ENCODE measurements around the gene THAP8. TPM values are rescaled to one million over a fixed set of nuclear protein-coding genes. Genes with fewer than 3 reads are reported as not detected.

Gene THAP8
- total and polyA plus RNA-seq, 2 of the 4 experiments (the other 2 are of a cell fraction): 1.8 to 5.9 TPM

DNA sequence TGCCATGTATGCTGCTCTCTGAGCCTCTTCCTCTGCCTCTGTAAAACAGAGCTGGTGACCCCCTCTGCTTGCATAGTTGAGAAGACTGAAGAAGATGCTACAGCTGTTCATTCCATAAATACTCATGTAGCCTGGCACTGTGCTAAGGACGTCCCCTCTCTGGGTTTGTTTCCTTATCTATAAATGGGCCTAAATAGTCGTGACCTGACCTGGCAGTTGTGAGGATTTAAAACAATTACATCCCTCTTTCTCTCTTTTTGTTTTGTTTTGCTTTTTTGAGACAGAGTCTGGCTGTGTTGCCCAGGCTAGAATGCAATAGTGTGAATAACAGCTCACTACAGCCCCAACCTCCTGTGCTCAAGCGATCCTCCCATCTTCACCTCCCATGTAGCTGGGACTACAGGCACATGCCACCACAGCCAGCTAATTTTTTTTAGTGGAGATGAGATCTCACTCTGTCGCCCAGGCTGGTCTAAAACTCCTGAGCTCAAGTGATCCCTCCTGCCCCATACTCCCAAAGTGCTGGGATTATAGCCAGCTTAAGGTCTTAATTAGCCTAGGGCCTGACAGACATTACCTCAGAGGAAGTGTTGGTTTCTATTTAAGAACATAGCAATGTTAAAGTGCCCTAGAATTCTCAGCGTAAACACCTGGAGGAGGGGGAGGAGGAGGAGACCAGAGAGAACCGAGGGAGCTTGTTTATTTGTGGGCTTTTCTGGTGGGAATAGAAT lies 5.3 kb upstream of the THAP8 start:
- Histone ChIP-seq H4K20me1 (ENCODE audit: insufficient read depth, low read length) (no peaks in the 10 kb centered on the region; the same call in 1 of the 2 replicates), H2BK15ac (ENCODE audit: low read depth, low read length) (no peak overlapping the region), H3K27me3 (ENCODE audit: control insufficient read depth, insufficient read depth, low read length) (no peaks in the 10 kb centered on the region), H2BK20ac (ENCODE audit: low read depth, low read length) (no peak overlapping the region), H4K91ac (ENCODE audit: insufficient read depth, low read depth, low read length) (no peak overlapping the region), H3K36me3 (ENCODE audit: control insufficient read depth, insufficient read depth, low read length) (no peaks in the 10 kb centered on the region), H4K8ac (ENCODE audit: low read depth in 2 of 2, low read length in 2 of 2) (no peak overlapping the region), H3K79me1 (ENCODE audit: low read depth in 1 of 2, low read length in 2 of 2) (peaks cover 24 to 58% of the 10 kb centered on the region in 2 experiments), H2AK5ac (ENCODE audit: low read depth, low read length) (no peak overlapping the region; the same call in 1 of the 2 replicates), H3K9ac (ENCODE audit: low read depth, low read length) (no peak overlapping the region), H3K4ac (ENCODE audit: low read depth, low read length) (no peak overlapping the region), H3K4me3 (ENCODE audit: insufficient read depth, low read depth, low read length) (no peak overlapping the region), H3K27ac (ENCODE audit: insufficient read depth, low read length) (no peak overlapping the region), H3K9me1 (ENCODE audit: insufficient read depth, low read length) (no peaks in the 10 kb centered on the region), H3K23ac (ENCODE audit: low read depth, low read length) (no peak overlapping the region), H3K4me2 (ENCODE audit: low read depth, low read length) (no peak overlapping the region), H4K5ac (ENCODE audit: low read depth, low read length) (no peak overlapping the region), H3K18ac (ENCODE audit: low read depth, low read length) (no peak overlapping the region), H2AFZ (replicated peaks; ENCODE audit: low read length, poor library complexity) (no peak overlapping the region), H3K9me3 (ENCODE audit: control insufficient read depth, insufficient read depth, low read length) (no peaks in the 10 kb centered on the region), H3K14ac (replicated peaks; ENCODE audit: low read depth, low read length) (no peak overlapping the region), H2AK9ac (replicated peaks; ENCODE audit: low read depth, low read length, poor library complexity) (no peak overlapping the region), H2BK5ac (ENCODE audit: low read depth, low read length, poor library complexity, severe bottlenecking) (no peak overlapping the region), H3K56ac (ENCODE audit: extremely low read depth, insufficient read depth, low read length) (no peak overlapping the region), H2BK120ac (ENCODE audit: low read depth, low read length) (no peak overlapping the region), H3K4me1 (ENCODE audit: control insufficient read depth, insufficient read depth, low read length) (no peaks in the 10 kb centered on the region)
- no CpG with 5 or more reads among the region's 6 CpGs for WGBS, 2 experiments (ENCODE audit: extremely low coverage in 2 of 2, insufficient read length in 1 of 2)
- in situ Hi-C loops (cut with MboI; ENCODE audit: low sequenced_read_pairs): no loop called here
- DNase-seq (no peak), ATAC-seq (ENCODE audit: low read depth) (no peak)
- no TSS peak for BruUV-seq (replicated peaks)
- intact Hi-C loops (cut with micrococcal nuclease): no loop called here
- POLR2A ChIA-PET (ENCODE audit: unreplicated experiment): no interaction called here
- CTCF ChIA-PET: interaction anchor here (1.4 kb wide), 1 partner anchor 11 kb away, joined by 3 read pairs; no protein-coding TSS in a partner anchor
- no peak for TF ChIP-seq MAZ (IDR thresholded peaks at IDR 0.05; ENCODE audit: borderline replicate concordance, low read depth, low read length)
- dilution Hi-C loops (cut with HindIII; ENCODE audit: low sequenced_read_pairs, unreplicated experiment): no loop called here
